Measurements from ENCODE around the gene CTR9.

CTR9 gene

GRCh38 chr11:10770626-10771254 lies 19.7 kb downstream of the CTR9 start:
- H3K9me3 ChIP-seq (replicated peaks; ENCODE audit: low read length): no peaks in the 10 kb centered on the region
- no peak overlapping the region for H3K9ac ChIP-seq (ENCODE audit: low read depth, low read length)
- H3K4me3 ChIP-seq (ENCODE audit: low read length): no peak overlapping the region
- no peaks in the 10 kb centered on the region for H3K4me1 ChIP-seq (ENCODE audit: control insufficient read depth, insufficient read depth, low read length)
- no peak overlapping the region for H3K4me2 ChIP-seq (ENCODE audit: low read length)
- no peaks in the 10 kb centered on the region for H3K27me3 ChIP-seq (ENCODE audit: control insufficient read depth, insufficient read depth, low read length)
- peaks cover 72% of the 10 kb centered on the region for H3K36me3 ChIP-seq (ENCODE audit: insufficient read depth, low read length)

- H3K27me3 ChIP-seq (ENCODE audit: control insufficient read depth, insufficient read depth, low read length): no peaks in the 10 kb centered on the region
Observed at GRCh38 chr11:10771457-10771856, 20.4 kb downstream of the CTR9 start.

GRCh38 chr11:10774811-10775210 lies 23.8 kb downstream of the CTR9 start:
- H3K4me2 ChIP-seq (ENCODE audit: low read length): no peak overlapping the region
- H3K36me3 ChIP-seq (ENCODE audit: insufficient read depth, low read length): peaks cover 72% of the 10 kb centered on the region

More at GRCh38 chr11:10771457-10771856, 20.4 kb downstream of the CTR9 start:
- Histone ChIP-seq H3K36me3 (ENCODE audit: insufficient read depth, low read length) (peaks cover 73% of the 10 kb centered on the region), H3K9me3 (replicated peaks; ENCODE audit: low read length) (no peaks in the 10 kb centered on the region), H3K9ac (ENCODE audit: low read depth, low read length) (no peak overlapping the region), H3K4me2 (ENCODE audit: low read length) (no peak overlapping the region), H3K4me3 (ENCODE audit: low read length) (no peak overlapping the region), H3K4me1 (ENCODE audit: control insufficient read depth, insufficient read depth, low read length) (no peaks in the 10 kb centered on the region)

DNA sequence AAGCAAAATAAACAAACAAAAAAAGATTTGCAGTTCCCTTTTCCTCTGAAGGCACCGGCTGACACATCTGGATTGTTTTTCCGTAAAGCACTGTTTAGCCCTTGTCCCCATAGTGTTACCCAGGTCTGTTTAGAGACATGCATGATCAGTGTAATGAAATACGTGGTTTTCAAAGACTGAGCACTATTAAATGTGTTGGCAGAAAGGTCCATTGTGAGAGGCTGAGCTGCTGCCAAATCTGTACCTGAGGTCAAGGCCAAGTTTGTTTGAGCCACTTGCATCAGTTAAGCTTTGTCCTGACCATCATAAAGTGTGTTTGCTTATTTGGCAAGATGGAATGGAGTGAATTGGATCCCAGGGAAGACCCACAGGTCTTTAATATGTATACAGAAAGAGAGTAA lies 26.3 kb downstream of the CTR9 start:
- Histone ChIP-seq H3K9ac (ENCODE audit: low read depth, low read length) (no peak overlapping the region), H3K4me3 (ENCODE audit: low read length) (no peak overlapping the region), H3K9me3 (replicated peaks; ENCODE audit: low read length) (no peaks in the 10 kb centered on the region), H3K4me2 (ENCODE audit: low read length) (no peak overlapping the region), H3K27me3 (ENCODE audit: control insufficient read depth, insufficient read depth, low read length) (no peaks in the 10 kb centered on the region), H3K36me3 (ENCODE audit: insufficient read depth, low read length) (peaks cover 60% of the 10 kb centered on the region), H3K4me1 (ENCODE audit: control insufficient read depth, insufficient read depth, low read length) (peaks cover 18% of the 10 kb centered on the region)

More at GRCh38 chr11:10774811-10775210, 23.8 kb downstream of the CTR9 start:
- H3K27me3 ChIP-seq (ENCODE audit: control insufficient read depth, insufficient read depth, low read length): no peaks in the 10 kb centered on the region
- no peak overlapping the region for H3K9ac ChIP-seq (ENCODE audit: low read depth, low read length)
- H3K4me1 ChIP-seq (ENCODE audit: control insufficient read depth, insufficient read depth, low read length): peaks cover 18% of the 10 kb centered on the region
- no peaks in the 10 kb centered on the region for H3K9me3 ChIP-seq (replicated peaks; ENCODE audit: low read length)
- H3K4me3 ChIP-seq (ENCODE audit: low read length): no peak overlapping the region

DNA sequence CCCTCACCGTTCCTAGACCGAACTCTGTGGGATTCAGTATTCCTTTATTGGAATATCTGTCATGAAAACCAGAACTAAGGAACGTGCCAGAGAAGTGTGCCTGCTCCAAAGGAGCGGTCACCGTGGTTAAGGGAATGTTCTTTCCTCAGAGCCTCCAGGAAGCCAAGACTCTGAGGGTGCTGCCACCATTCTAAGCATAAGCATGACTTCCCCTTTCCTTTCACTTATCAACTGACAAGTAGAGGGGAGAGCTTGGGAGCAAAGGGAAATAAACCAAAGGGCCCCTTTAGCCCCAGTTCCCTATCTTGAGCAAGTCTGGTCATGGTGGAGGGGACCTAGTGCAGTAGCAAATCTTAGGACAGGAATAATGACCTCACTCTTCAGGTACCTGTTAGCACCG lies 26.8 kb downstream of the CTR9 start:
- H3K36me3 ChIP-seq (ENCODE audit: insufficient read depth, low read length): peaks cover 59% of the 10 kb centered on the region
- H3K4me2 ChIP-seq (ENCODE audit: low read length): no peak overlapping the region
- H3K9ac ChIP-seq (ENCODE audit: low read depth, low read length): peak overlapping the region; percentile 80

GRCh38 chr11:10778217-10778970 lies 27.3 kb downstream of the CTR9 start:
- Histone ChIP-seq H3K4me2 (ENCODE audit: low read length) (peak overlapping the region; percentile 33), H3K4me3 (ENCODE audit: low read length) (peak overlapping the region; percentile 19), H3K9me3 (replicated peaks; ENCODE audit: low read length) (no peaks in the 10 kb centered on the region), H3K9ac (ENCODE audit: low read depth, low read length) (peak overlapping the region; percentile 80), H3K27me3 (ENCODE audit: control insufficient read depth, insufficient read depth, low read length) (no peaks in the 10 kb centered on the region), H3K36me3 (ENCODE audit: insufficient read depth, low read length) (peaks cover 53% of the 10 kb centered on the region), H3K4me1 (ENCODE audit: control insufficient read depth, insufficient read depth, low read length) (peaks cover 18% of the 10 kb centered on the region)

More for the DNA sequence above, 26.8 kb downstream of the CTR9 start:
- peaks cover 18% of the 10 kb centered on the region for H3K4me1 ChIP-seq (ENCODE audit: control insufficient read depth, insufficient read depth, low read length)
- H3K4me3 ChIP-seq (ENCODE audit: low read length): no peak overlapping the region
- H3K27me3 ChIP-seq (ENCODE audit: control insufficient read depth, insufficient read depth, low read length): no peaks in the 10 kb centered on the region
- H3K9me3 ChIP-seq (replicated peaks; ENCODE audit: low read length): no peaks in the 10 kb centered on the region

DNA sequence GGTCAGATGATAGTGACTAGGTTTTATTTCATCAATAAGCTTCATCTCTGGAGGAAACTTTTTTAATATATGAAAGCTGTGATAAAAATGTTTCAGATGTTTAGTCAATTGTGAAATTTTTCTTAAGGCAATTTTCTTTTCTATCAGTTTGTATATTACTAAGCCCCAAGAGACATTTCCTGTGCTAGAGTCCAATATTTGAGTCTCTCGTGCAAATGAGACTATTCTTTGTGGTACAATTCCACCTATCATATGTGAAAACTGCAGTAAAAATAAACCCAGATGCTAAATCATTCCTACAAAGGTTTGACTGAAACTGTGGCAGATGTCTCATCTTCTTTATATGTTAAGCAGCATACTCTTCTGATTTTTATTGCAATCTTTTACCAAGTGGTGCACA lies 28.0 kb downstream of the CTR9 start:
- Histone ChIP-seq H3K4me1 (ENCODE audit: control insufficient read depth, insufficient read depth, low read length) (peaks cover 18% of the 10 kb centered on the region), H3K4me3 (ENCODE audit: low read length) (peak overlapping the region; percentile 19), H3K36me3 (ENCODE audit: insufficient read depth, low read length) (peaks cover 47% of the 10 kb centered on the region), H3K27me3 (ENCODE audit: control insufficient read depth, insufficient read depth, low read length) (no peaks in the 10 kb centered on the region), H3K4me2 (ENCODE audit: low read length) (peak overlapping the region; percentile 33), H3K9ac (ENCODE audit: low read depth, low read length) (peak overlapping the region; percentile 80), H3K9me3 (replicated peaks; ENCODE audit: low read length) (no peaks in the 10 kb centered on the region)

- Histone ChIP-seq H3K36me3 (ENCODE audit: insufficient read depth, low read length) (peaks cover 38% of the 10 kb centered on the region), H3K27me3 (ENCODE audit: control insufficient read depth, insufficient read depth, low read length) (no peaks in the 10 kb centered on the region)
Observed at GRCh38 chr11:10780040-10780439, 29.0 kb downstream of the CTR9 start.

GRCh38 chr11:10784232-10785145 lies 33.4 kb downstream of the CTR9 start:
- no peak overlapping the region for H3K9ac ChIP-seq (ENCODE audit: low read depth, low read length)
- no peak overlapping the region for H3K4me2 ChIP-seq (ENCODE audit: low read length)
- no peak overlapping the region for H3K4me3 ChIP-seq (ENCODE audit: low read length)
- no peaks in the 10 kb centered on the region for H3K4me1 ChIP-seq (ENCODE audit: control insufficient read depth, insufficient read depth, low read length)
- peaks cover 12% of the 10 kb centered on the region for H3K36me3 ChIP-seq (ENCODE audit: insufficient read depth, low read length)
- H3K9me3 ChIP-seq (replicated peaks; ENCODE audit: low read length): no peaks in the 10 kb centered on the region
- no peaks in the 10 kb centered on the region for H3K27me3 ChIP-seq (ENCODE audit: control insufficient read depth, insufficient read depth, low read length)

More at GRCh38 chr11:10780040-10780439, 29.0 kb downstream of the CTR9 start:
- Histone ChIP-seq H3K9me3 (replicated peaks; ENCODE audit: low read length) (no peaks in the 10 kb centered on the region), H3K9ac (ENCODE audit: low read depth, low read length) (no peak overlapping the region), H3K4me3 (ENCODE audit: low read length) (no peak overlapping the region), H3K4me1 (ENCODE audit: control insufficient read depth, insufficient read depth, low read length) (peaks cover 18% of the 10 kb centered on the region), H3K4me2 (ENCODE audit: low read length) (no peak overlapping the region)

- Histone ChIP-seq H3K4me1 (ENCODE audit: control insufficient read depth, insufficient read depth, low read length) (no peaks in the 10 kb centered on the region), H3K27me3 (ENCODE audit: control insufficient read depth, insufficient read depth, low read length) (no peaks in the 10 kb centered on the region), H3K4me3 (ENCODE audit: low read length) (no peak overlapping the region), H3K9me3 (replicated peaks; ENCODE audit: low read length) (no peaks in the 10 kb centered on the region), H3K4me2 (ENCODE audit: low read length) (no peak overlapping the region), H3K9ac (ENCODE audit: low read depth, low read length) (no peak overlapping the region), H3K36me3 (ENCODE audit: insufficient read depth, low read length) (peaks cover 6% of the 10 kb centered on the region)
Observed at GRCh38 chr11:10785146-10785474, 34.1 kb downstream of the CTR9 start.

- Histone ChIP-seq H3K27me3 (ENCODE audit: control insufficient read depth, insufficient read depth, low read length) (no peaks in the 10 kb centered on the region), H3K9ac (ENCODE audit: low read depth, low read length) (no peak overlapping the region), H3K36me3 (ENCODE audit: insufficient read depth, low read length) (no peaks in the 10 kb centered on the region), H3K9me3 (replicated peaks; ENCODE audit: low read length) (no peaks in the 10 kb centered on the region), H3K4me1 (ENCODE audit: control insufficient read depth, insufficient read depth, low read length) (no peaks in the 10 kb centered on the region), H3K4me2 (ENCODE audit: low read length) (no peak overlapping the region), H3K4me3 (ENCODE audit: low read length) (no peak overlapping the region)
Observed at GRCh38 chr11:10786451-10786850, 35.4 kb downstream of the CTR9 start.

Measured in skeletal muscle satellite cell (primary cell).